Esophagus muscularis mucosa (tissue), 4 donors: ENCODE measurements around the gene C1orf87.

Source experiments
- EP300 ChIP-seq: sonication (generic); formaldehyde crosslinking; IDR thresholded peaks from one replicate; pipeline ENCODE4 v1.6.1; 2017; ENCODE audit warnings: antibody characterized with exemption
- POLR2A ChIP-seq: fragments of 450-650 bp; IDR thresholded peaks from one replicate; pipeline ENCODE4 v1.6.1; 2017; ENCODE audit warnings: antibody characterized with exemption, moderate library complexity, mild to moderate bottlenecking, low read depth
- POLR2AphosphoS5 ChIP-seq, 2 donors: sonication (generic); formaldehyde crosslinking; IDR thresholded peaks; one replicate each; pipeline ENCODE4 v1.6.1; 2017; ENCODE audit warnings: antibody characterized with exemption in 2 of 2
- TF ChIP-seq, protein P1 (sequence below), 3 experiments: fragments of 200-600 bp in 2 of 3; fragments of 450-650 bp in 1 of 3; sonication (generic) in 2 of 3; IDR thresholded peaks; one replicate each; pipeline ENCODE4 v1.5.1; 2017 to 2019; ENCODE audit warnings: antibody characterized with exemption in 3 of 3, mild to moderate bottlenecking in 2 of 3, moderate library complexity in 1 of 3

DNA sequence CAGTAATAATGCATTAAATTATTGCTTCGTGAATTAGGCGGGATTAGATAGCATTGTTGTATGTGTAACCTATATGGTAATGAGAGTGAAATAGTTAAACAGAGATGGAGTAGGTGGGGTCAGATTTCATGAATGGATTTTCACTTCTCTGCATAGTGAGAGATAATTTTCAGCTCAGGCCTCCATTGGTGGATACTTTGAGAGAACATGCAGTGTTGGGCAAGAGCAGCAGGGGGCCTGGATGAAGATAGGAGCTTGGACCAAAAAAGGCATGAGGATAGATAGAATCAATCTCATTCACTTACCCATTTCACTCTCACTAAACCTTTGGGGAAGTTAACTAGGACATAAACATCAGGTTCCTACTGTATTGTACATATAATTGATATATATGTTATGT lies 39.5 kb upstream of the C1orf87 start:
- TF ChIP-seq, protein P1, sequence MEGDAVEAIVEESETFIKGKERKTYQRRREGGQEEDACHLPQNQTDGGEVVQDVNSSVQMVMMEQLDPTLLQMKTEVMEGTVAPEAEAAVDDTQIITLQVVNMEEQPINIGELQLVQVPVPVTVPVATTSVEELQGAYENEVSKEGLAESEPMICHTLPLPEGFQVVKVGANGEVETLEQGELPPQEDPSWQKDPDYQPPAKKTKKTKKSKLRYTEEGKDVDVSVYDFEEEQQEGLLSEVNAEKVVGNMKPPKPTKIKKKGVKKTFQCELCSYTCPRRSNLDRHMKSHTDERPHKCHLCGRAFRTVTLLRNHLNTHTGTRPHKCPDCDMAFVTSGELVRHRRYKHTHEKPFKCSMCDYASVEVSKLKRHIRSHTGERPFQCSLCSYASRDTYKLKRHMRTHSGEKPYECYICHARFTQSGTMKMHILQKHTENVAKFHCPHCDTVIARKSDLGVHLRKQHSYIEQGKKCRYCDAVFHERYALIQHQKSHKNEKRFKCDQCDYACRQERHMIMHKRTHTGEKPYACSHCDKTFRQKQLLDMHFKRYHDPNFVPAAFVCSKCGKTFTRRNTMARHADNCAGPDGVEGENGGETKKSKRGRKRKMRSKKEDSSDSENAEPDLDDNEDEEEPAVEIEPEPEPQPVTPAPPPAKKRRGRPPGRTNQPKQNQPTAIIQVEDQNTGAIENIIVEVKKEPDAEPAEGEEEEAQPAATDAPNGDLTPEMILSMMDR (IDR thresholded peaks at IDR 0.05), result no peak
- TF ChIP-seq POLR2A (no peak), POLR2AphosphoS5 (IDR thresholded peaks at IDR 0.05) (no peak), EP300 (no peak)
